H1 (cell line): ENCODE results near the gene SERPINB6. TPM values are rescaled to one million over a fixed set of nuclear protein-coding genes. Genes with fewer than 3 reads are reported as not detected.
A peak's percentile ranks its signal among the peaks of the same experiment; 100 is the strongest.

Experiments
- CTCF ChIA-PET: fragments of 300-600 bp; sonication (Branson Sonifier 250); formaldehyde crosslinking; loops from one replicate; lab custom pipeline; 2021; ENCODE audit not compliant: partially characterized antibody; lab: Charles Lee
- POLR2A ChIA-PET: fragments of 300-600 bp; sonication (Branson Sonifier 250); formaldehyde crosslinking; loops from one replicate; lab custom pipeline; 2021; ENCODE audit warnings: inconsistent platforms; ENCODE audit not compliant: partially characterized antibody; lab: Charles Lee
- DNase-seq, 2 experiments: peaks; one replicate each; pipeline versions ENCODE4 v3.0.0 to v3.0.0-alpha.2; 2010 to 2022; ENCODE audit warnings: low spot score in 2 of 2, low read depth in 1 of 2, mixed read lengths in 1 of 2
- FAIRE-seq: peaks from 2 replicates; lab custom pipeline; 2011; peaks lifted over from hg19 to GRCh38; lab: Jason Lieb, UNC
- H2AFZ ChIP-seq: 2 replicates; pipeline ENCODE4 v1.8.1; 2012; ENCODE audit warnings: low read length, inconsistent platforms
- H2AK5ac ChIP-seq: 2 replicates; pipeline ENCODE4 v1.6.1; 2013; ENCODE audit warnings: low read depth, low read length
- H2BK120ac ChIP-seq: replicated peaks from 2 replicates; pipeline ENCODE3; 2013; ENCODE audit warnings: low read depth, low read length, inconsistent platforms
- H2BK12ac ChIP-seq: 2 replicates; pipeline ENCODE4 v1.6.1; 2013; ENCODE audit warnings: low read depth, low read length
- H2BK15ac ChIP-seq: 2 replicates; pipeline ENCODE4 v1.6.1; 2013; ENCODE audit warnings: low read length
- H2BK20ac ChIP-seq: 2 replicates; pipeline ENCODE4 v1.6.1; 2013; ENCODE audit warnings: low read length
- H2BK5ac ChIP-seq: 2 replicates; pipeline ENCODE4 v1.6.1; 2013; ENCODE audit warnings: low read depth, low read length
- H3K14ac ChIP-seq: 2 replicates; pipeline ENCODE4 v1.6.1; 2013; ENCODE audit warnings: inconsistent platforms; ENCODE audit not compliant: insufficient read length
- H3K18ac ChIP-seq: 2 replicates; pipeline ENCODE4 v1.6.1; 2013; ENCODE audit warnings: low read length; ENCODE audit errors: extremely low read depth
- H3K23ac ChIP-seq: 2 replicates; pipeline ENCODE4 v1.6.1; 2013; ENCODE audit warnings: inconsistent platforms; ENCODE audit not compliant: insufficient read length
- H3K23me2 ChIP-seq: 2 replicates; pipeline ENCODE4 v1.6.1; 2013; ENCODE audit warnings: low read depth, low read length
- H3K27ac ChIP-seq: 2 replicates; pipeline ENCODE4 v1.6.1; 2011; ENCODE audit warnings: low read depth, low read length, inconsistent platforms
- H3K27me3 ChIP-seq, 4 experiments: replicated peaks in 1 of 4; 1 replicate in 1 of 4; 2 replicates in 3 of 4; pipeline versions ENCODE4 v1.6.1 to v1.8.1; 2011 to 2013; ENCODE audit warnings: low read length in 3 of 4, mild to moderate bottlenecking in 3 of 4, inconsistent platforms in 2 of 4, mixed read lengths in 2 of 4, moderate library complexity in 1 of 4; ENCODE audit not compliant: control insufficient read depth in 3 of 4, insufficient read depth in 3 of 4; ENCODE audit errors: extremely low read depth in 1 of 4
- H3K36me3 ChIP-seq, 4 experiments: 2 replicates each; pipeline versions ENCODE4 v1.6.1 to v1.8.1; 2011 to 2013; ENCODE audit warnings: mild to moderate bottlenecking in 4 of 4, low read length in 3 of 4, moderate library complexity in 2 of 4, control low read depth in 1 of 4, inconsistent platforms in 1 of 4; ENCODE audit not compliant: insufficient read depth in 4 of 4, control insufficient read depth in 2 of 4
- H3K4ac ChIP-seq: replicated peaks from 2 replicates; pipeline ENCODE3; 2013; ENCODE audit warnings: low read length, low read depth, mixed read lengths, inconsistent platforms; ENCODE audit not compliant: insufficient read length
- H3K4me1 ChIP-seq, 4 experiments: replicated peaks in 1 of 4; 1 replicate in 1 of 4; 2 replicates in 3 of 4; pipeline versions ENCODE4 v1.6.1 to v1.8.1; 2011 to 2013; ENCODE audit warnings: low read length in 3 of 4, inconsistent platforms in 2 of 4, mixed read lengths in 1 of 4; ENCODE audit not compliant: insufficient read depth in 4 of 4, control insufficient read depth in 3 of 4
- H3K4me2 ChIP-seq, 2 experiments: 2 replicates each; pipeline versions ENCODE4 v1.6.1 to v1.8.1; 2011 to 2013; ENCODE audit warnings: low read depth in 2 of 2, low read length in 2 of 2, control low read depth in 1 of 2, inconsistent platforms in 1 of 2, mild to moderate bottlenecking in 1 of 2; ENCODE audit not compliant: insufficient read depth in 1 of 2
- H3K4me3 ChIP-seq, 4 experiments: fragments of 200-600, 300-600 bp in 1 of 4; sonication (generic), shearing (Covaris generic), sonication (Bioruptor Twin) in 1 of 4; 2 replicates each; pipeline versions ENCODE4 v1.5.1 to v1.8.1; 2011 to 2016; ENCODE audit warnings: low read length in 4 of 4, low read depth in 3 of 4, control low read depth in 2 of 4, inconsistent platforms in 2 of 4, mild to moderate bottlenecking in 2 of 4, mixed read lengths in 1 of 4, moderate library complexity in 1 of 4; ENCODE audit not compliant: insufficient read depth in 2 of 4; ENCODE audit errors: extremely low read depth in 1 of 4
- H3K56ac ChIP-seq: replicated peaks from 2 replicates; pipeline ENCODE3; 2013; ENCODE audit warnings: low read depth, mild to moderate bottlenecking, mixed read lengths, low read length, inconsistent platforms; ENCODE audit not compliant: insufficient read length
- H3K79me1 ChIP-seq: 2 replicates; pipeline ENCODE4 v1.6.1; 2013; ENCODE audit warnings: low read depth, low read length, control low read depth
- H3K79me2 ChIP-seq, 2 experiments: 2 replicates each; pipeline versions ENCODE4 v1.6.1 to v1.8.1; 2012 to 2013; ENCODE audit warnings: low read length in 2 of 2, mild to moderate bottlenecking in 2 of 2, inconsistent platforms in 1 of 2; ENCODE audit not compliant: insufficient read depth in 2 of 2, control insufficient read depth in 1 of 2
- H3K9ac ChIP-seq, 4 experiments: replicated peaks in 1 of 4; 1 replicate in 1 of 4; 2 replicates in 3 of 4; pipeline versions ENCODE4 v1.6.1 to v1.8.1; 2011 to 2013; ENCODE audit warnings: low read depth in 3 of 4, low read length in 3 of 4, control low read depth in 2 of 4, mild to moderate bottlenecking in 2 of 4, moderate library complexity in 2 of 4, inconsistent platforms in 1 of 4; ENCODE audit errors: extremely low read depth in 1 of 4
- H3K9me3 ChIP-seq, 2 experiments: 2 replicates each; pipeline versions ENCODE4 v1.6.1 to v1.8.1; 2012 to 2013; ENCODE audit warnings: mild to moderate bottlenecking in 2 of 2, moderate library complexity in 2 of 2, control low read depth in 1 of 2, inconsistent platforms in 1 of 2, low read depth in 1 of 2, low read length in 1 of 2, mixed read lengths in 1 of 2; ENCODE audit not compliant: insufficient read depth in 2 of 2
- H4K20me1 ChIP-seq, 2 experiments: replicated peaks in 1 of 2; 2 replicates each; pipeline versions ENCODE3 to v1.8.1; 2011 to 2013; ENCODE audit warnings: inconsistent platforms in 2 of 2, low read length in 2 of 2, mild to moderate bottlenecking in 1 of 2; ENCODE audit not compliant: insufficient read depth in 2 of 2, control insufficient read depth in 1 of 2
- H4K5ac ChIP-seq: 2 replicates; pipeline ENCODE4 v1.6.1; 2013; ENCODE audit warnings: low read length, low read depth, mixed read lengths, inconsistent platforms; ENCODE audit not compliant: insufficient read length
- H4K8ac ChIP-seq: 2 replicates; pipeline ENCODE4 v1.8.0; 2013; ENCODE audit warnings: mild to moderate bottlenecking, moderate library complexity, low read length, inconsistent platforms; ENCODE audit not compliant: insufficient read depth; ENCODE audit errors: extremely low read depth
- H4K91ac ChIP-seq: replicated peaks from 2 replicates; pipeline ENCODE3; 2013; ENCODE audit warnings: low read length, mixed read lengths, inconsistent platforms; ENCODE audit not compliant: insufficient read length
- CHD2 ChIP-seq: IDR thresholded peaks from 2 replicates; pipeline ENCODE4 v1.6.1; 2012; ENCODE audit warnings: low read length, improper control_type of control experiment
- E2F6 ChIP-seq: IDR thresholded peaks from 2 replicates; pipeline ENCODE4 v1.6.1; 2012; ENCODE audit warnings: inconsistent platforms
- WGBS, 2 experiments: shearing (Covaris generic) in 1 of 2; methylation state at CpG; one replicate each; pipeline versions ENCODE4 v1.1.6 to v1.1.7; 2013 to 2015; ENCODE audit warnings: low lambda C conversion rate in 2 of 2, mixed read lengths in 2 of 2, inconsistent platforms in 1 of 2, low coverage in 1 of 2, missing lambda C conversion rate in 1 of 2; ENCODE audit not compliant: insufficient replicate concordance in 2 of 2, insufficient coverage in 1 of 2, insufficient read length in 1 of 2; ENCODE audit errors: extremely low coverage in 1 of 2, missing lambda C conversion rate in 1 of 2; 5-methylcytosine and 5-hydroxymethylcytosine counted together
- polyA plus RNA-seq, 7 experiments: library from polyadenylated mRNA; depleted of rRNA in 3 of 7; stranded (reverse) in 5 of 7; unstranded in 2 of 7; fragments of >200 nt in 5 of 7; fragments of 200-250 nt in 2 of 7; gene quantifications; 1 replicate in 5 of 7; 2 replicates in 1 of 7; 4 replicates in 1 of 7; pipeline versions ENCODE4 v1.2.1 to v1.2.3, GENCODE V29; 2011 to 2013; ENCODE audit warnings: missing spikeins in 2 of 7, mixed read lengths in 2 of 7
- total RNA-seq: library from RNA; stranded (reverse); fragmentation: NEBNext Ultra II Directional; extraction: Animal tissue kit (Norgen Biotek cat#: 25700); gene quantifications from 2 replicates; pipeline ENCODE4 v1.2.1, GENCODE V29; 2021

Gene SERPINB6
- total and polyA plus RNA-seq, 2 of the 8 experiments (the other 6 are each of a cell fraction or from before 2014, with no cell fraction given), result 27.2 to 29.4 TPM

DNA sequence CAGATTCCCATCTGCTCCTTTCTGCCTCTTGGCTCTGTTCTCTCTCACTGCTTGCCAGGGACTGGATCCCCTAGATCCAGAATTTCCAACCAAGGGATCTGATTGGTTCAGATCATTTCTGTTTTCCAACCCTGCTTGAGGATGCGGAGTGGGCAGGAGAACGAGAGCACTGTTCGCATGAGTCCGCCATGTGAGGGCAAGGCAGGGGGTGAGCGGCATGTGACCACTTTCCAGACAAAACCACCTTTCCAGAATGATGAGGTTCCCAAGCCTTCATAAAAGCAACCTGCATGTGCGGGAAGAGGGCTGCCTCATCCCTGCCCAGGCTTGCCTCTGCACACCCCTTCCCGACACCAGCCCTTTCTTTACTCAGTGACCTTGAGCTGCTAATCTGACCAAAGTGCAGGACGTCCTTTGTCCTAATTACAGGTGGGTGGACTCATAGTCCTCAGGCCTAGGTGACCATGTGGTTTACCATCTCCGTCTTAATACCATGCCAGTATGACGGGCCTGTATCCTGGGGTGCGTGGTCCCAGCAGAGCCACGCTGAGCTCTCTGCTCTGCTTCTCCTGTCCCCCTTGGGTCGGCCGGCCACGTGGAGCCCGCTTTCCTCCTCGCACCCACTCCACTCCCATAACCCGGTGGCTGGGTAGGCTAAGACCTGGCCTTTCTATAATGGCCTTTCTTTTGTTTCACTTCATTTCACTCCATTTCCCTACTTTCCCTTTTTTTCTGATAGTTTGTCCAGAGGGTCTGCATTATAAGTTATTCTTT lies 42.7 kb upstream of the SERPINB6 start:
- ChIA-PET CTCF (interaction anchor here (1.0 to 1.4 kb wide), 3 partner anchors 12 to 14 kb away, joined by 3 to 4 read pairs (median 3); partner anchors contain the start of gene NQO2), POLR2A (interaction anchor here (1.1 to 3.3 kb wide), 4 partner anchors 9 to 53 kb away, joined by 3 to 12 read pairs (median 5); no protein-coding TSS in a partner anchor)
- Histone ChIP-seq H3K4me3 (no peak overlapping the region), H2BK20ac (no peak overlapping the region), H3K27ac (no peak overlapping the region), H2AFZ (no peak overlapping the region), H3K79me2 (no peaks in the 10 kb centered on the region), H3K9ac (no peak overlapping the region; a peak in 1 of 7 replicates), H4K20me1 (peaks cover 0 to 7% of the 10 kb centered on the region in 2 experiments), H3K56ac (no peak overlapping the region), H2BK15ac (no peak overlapping the region), H4K91ac (no peak overlapping the region), H2BK120ac (no peak overlapping the region), H3K18ac (no peak overlapping the region), H3K4me1 (peaks cover 0 to 4% (median 3%) of the 10 kb centered on the region in 4 experiments; a peak in 3 of 7 replicates), H3K23me2 (no peaks in the 10 kb centered on the region; the same call in 1 of the 2 replicates), H3K4me2 (no peak overlapping the region), H3K14ac (no peak overlapping the region), H2AK5ac (no peak overlapping the region), H4K5ac (no peak overlapping the region), H3K23ac (no peak overlapping the region), H3K9me3 (peaks cover 4 to 17% of the 10 kb centered on the region in 2 experiments), H3K36me3 (peaks cover 32 to 87% (median 66%) of the 10 kb centered on the region in 4 experiments), H3K4ac (no peak overlapping the region), H3K79me1 (no peaks in the 10 kb centered on the region), H2BK12ac (no peak overlapping the region), H4K8ac (no peak overlapping the region), H2BK5ac (0 out of 2 replicates have a peak overlapping the region, but pooled peaks have one; percentile 31), H3K27me3 (no peaks in the 10 kb centered on the region)
- FAIRE-seq (no peak), DNase-seq (no peak)
- WGBS, 2 experiments, result 93% methylated on average over 18 of the region's 18 CpGs; no CpG with 5 or more reads in 1 of the 2 experiments
- no peak for TF ChIP-seq E2F6
- no peak for TF ChIP-seq CHD2
